HEK293 (cell line): ENCODE measurements around the gene SORBS2.

Experiments
- CTCF ChIA-PET: fragments of 350-600 bp; formaldehyde crosslinking; extraction: SDS; loops from one replicate; lab custom pipeline; 2021; ENCODE audit warnings: antibody characterized with exemption; lab: Yijun Ruan, JAX
- POLR2A ChIA-PET: fragments of 300-600 bp; formaldehyde crosslinking; extraction: SDS; loops from one replicate; lab custom pipeline; 2020; ENCODE audit warnings: antibody characterized with exemption, inconsistent platforms; lab: Yijun Ruan, JAX
- H3K27ac ChIP-seq: fragments of 200-500 bp; sonication (Bioruptor generic); 2 replicates; pipeline ENCODE4 v1.5.1; 2014; ENCODE audit warnings: low read depth, low read length, control low read depth, inconsistent platforms; ENCODE audit errors: extremely low read depth
- H3K36me3 ChIP-seq, 2 experiments: fragments of 200-500 bp in 1 of 2; sonication (Bioruptor generic) in 1 of 2; 1 replicate in 1 of 2; 2 replicates in 1 of 2; pipeline ENCODE4 v1.5.1; 2014 to 2017; ENCODE audit warnings: inconsistent platforms in 2 of 2, low read length in 2 of 2; ENCODE audit not compliant: control insufficient read depth in 2 of 2, insufficient read depth in 1 of 2
- H3K4me1 ChIP-seq: fragments of 200-500 bp; sonication (Bioruptor generic); 2 replicates; pipeline ENCODE4 v1.5.1; 2014; ENCODE audit warnings: mild to moderate bottlenecking, low read length, inconsistent platforms; ENCODE audit not compliant: control insufficient read depth, insufficient read depth
- H3K4me3 ChIP-seq: 2 replicates; pipeline ENCODE4 v1.5.1; 2011; ENCODE audit warnings: low read depth, mild to moderate bottlenecking, control low read depth, low read length, moderate library complexity
- H3K9me3 ChIP-seq: fragments of 200-500 bp; sonication (Bioruptor generic); 2 replicates; pipeline ENCODE4 v1.5.1; 2014; ENCODE audit warnings: low read depth, low read length, inconsistent platforms; ENCODE audit not compliant: control insufficient read depth, insufficient read depth
- FEZF1 ChIP-seq: fragments of 450-650 bp; formaldehyde crosslinking; IDR thresholded peaks from 2 replicates; pipeline ENCODE4 v1.5.1; 2016; ENCODE audit warnings: missing biosample characterization, missing genetic modification characterization
- GLIS2 ChIP-seq: fragments of 450-650 bp; formaldehyde crosslinking; IDR thresholded peaks from 2 replicates; pipeline ENCODE4 v1.5.1; 2016; ENCODE audit warnings: missing biosample characterization, missing genetic modification characterization
- KLF9 ChIP-seq: fragments of 450-650 bp; formaldehyde crosslinking; IDR thresholded peaks from 2 replicates; pipeline ENCODE4 v1.5.1; 2016; ENCODE audit warnings: missing biosample characterization, missing genetic modification characterization, low read depth
- OVOL3 ChIP-seq: fragments of 450-650 bp; formaldehyde crosslinking; IDR thresholded peaks from 2 replicates; pipeline ENCODE4 v1.5.1; 2016; ENCODE audit warnings: missing biosample characterization, missing genetic modification characterization
- SALL2 ChIP-seq: fragments of 450-650 bp; formaldehyde crosslinking; IDR thresholded peaks from 2 replicates; pipeline ENCODE4 v1.5.0; 2017; ENCODE audit warnings: missing biosample characterization, mild to moderate bottlenecking, missing genetic modification characterization, borderline replicate concordance
- ZBTB11 ChIP-seq: fragments of 450-650 bp; formaldehyde crosslinking; conservative IDR thresholded peaks from 2 replicates; pipeline ENCODE4 v1.5.1; 2016; ENCODE audit warnings: low read depth, missing biosample characterization, missing genetic modification characterization
- ZNF10 ChIP-seq: fragments of 450-650 bp; formaldehyde crosslinking; IDR thresholded peaks from 2 replicates; pipeline ENCODE4 v1.5.1; 2017; ENCODE audit warnings: missing biosample characterization, missing genetic modification characterization
- ZNF16 ChIP-seq: fragments of 450-650 bp; formaldehyde crosslinking; IDR thresholded peaks from 2 replicates; pipeline ENCODE4 v1.5.1; 2016; ENCODE audit warnings: low read depth, missing biosample characterization, missing genetic modification characterization
- ZNF174 ChIP-seq: fragments of 450-650 bp; formaldehyde crosslinking; IDR thresholded peaks from 2 replicates; pipeline ENCODE4 v1.5.0; 2017; ENCODE audit warnings: missing biosample characterization, mild to moderate bottlenecking, missing genetic modification characterization
- ZNF202 ChIP-seq: fragments of 450-650 bp; formaldehyde crosslinking; IDR thresholded peaks from 2 replicates; pipeline ENCODE4 v1.5.1; 2016; ENCODE audit warnings: missing biosample characterization, missing genetic modification characterization, borderline replicate concordance
- ZNF214 ChIP-seq: fragments of 450-650 bp; formaldehyde crosslinking; IDR thresholded peaks from 2 replicates; pipeline ENCODE4 v1.5.1; 2017; ENCODE audit warnings: missing biosample characterization, mild to moderate bottlenecking, missing genetic modification characterization, borderline replicate concordance
- ZNF223 ChIP-seq: fragments of 450-650 bp; formaldehyde crosslinking; IDR thresholded peaks from 2 replicates; pipeline ENCODE4 v1.5.1; 2016; ENCODE audit warnings: missing biosample characterization, missing genetic modification characterization
- ZNF350 ChIP-seq: fragments of 450-650 bp; formaldehyde crosslinking; IDR thresholded peaks from 2 replicates; pipeline ENCODE4 v1.5.0; 2017; ENCODE audit warnings: missing biosample characterization, mild to moderate bottlenecking, missing genetic modification characterization
- ZNF366 ChIP-seq: fragments of 450-650 bp; formaldehyde crosslinking; conservative IDR thresholded peaks from 2 replicates; pipeline ENCODE4 v1.5.1; 2016; ENCODE audit warnings: missing biosample characterization, missing genetic modification characterization
- ZNF398 ChIP-seq: fragments of 450-650 bp; formaldehyde crosslinking; IDR thresholded peaks from 2 replicates; pipeline ENCODE4 v1.5.1; 2017; ENCODE audit warnings: missing biosample characterization, missing genetic modification characterization
- ZNF404 ChIP-seq: fragments of 450-650 bp; formaldehyde crosslinking; IDR thresholded peaks from 2 replicates; pipeline ENCODE4 v1.5.1; 2017; ENCODE audit warnings: missing biosample characterization, missing genetic modification characterization
- ZNF624 ChIP-seq: fragments of 450-650 bp; formaldehyde crosslinking; IDR thresholded peaks from 2 replicates; pipeline ENCODE4 v1.5.1; 2017; ENCODE audit warnings: missing biosample characterization, missing genetic modification characterization
- ZNF654 ChIP-seq: fragments of 450-650 bp; formaldehyde crosslinking; IDR thresholded peaks from 2 replicates; pipeline ENCODE4 v1.5.1; 2016; ENCODE audit warnings: low read depth, missing biosample characterization, missing genetic modification characterization
- ZNF792 ChIP-seq: fragments of 450-650 bp; formaldehyde crosslinking; IDR thresholded peaks from 2 replicates; pipeline ENCODE4 v1.5.1; 2016; ENCODE audit warnings: missing biosample characterization, missing genetic modification characterization
- ZSCAN30 ChIP-seq: fragments of 450-650 bp; IDR thresholded peaks from 2 replicates; pipeline ENCODE4 v1.5.1; 2018; ENCODE audit warnings: missing biosample characterization, mild to moderate bottlenecking, missing genetic modification characterization, moderate library complexity
- ZXDB ChIP-seq: fragments of 450-650 bp; formaldehyde crosslinking; IDR thresholded peaks from 2 replicates; pipeline ENCODE4 v1.5.1; 2016; ENCODE audit warnings: missing biosample characterization, missing genetic modification characterization

Gene SORBS2

GRCh38 chr4:185792384-185793115, 19.4 kb downstream of the SORBS2 start:
- H3K4me3 ChIP-seq, result no peak overlapping the region
- TF ChIP-seq OVOL3 (tag by site-specific recombination) (no peak), ZNF654 (no peak), ZNF350 (tag by site-specific recombination) (no peak), FEZF1 (tag by site-specific recombination) (no peak), ZNF624 (tag by site-specific recombination) (no peak), SALL2 (no peak), KLF9 (tag by site-specific recombination) (no peak), ZNF366 (tag by site-specific recombination) (peak; percentile 50; the same call in 1 of the 2 replicates)
- TF ChIP-seq, all 188 proteins: peak for 1
- ChIA-PET CTCF (no interaction called here), POLR2A (interaction anchor here (0.6 kb wide), 1 partner anchor 556 kb away, joined by 3 read pairs; no protein-coding TSS in a partner anchor)
- Histone ChIP-seq H3K36me3 (no peaks in the 10 kb centered on the region), H3K9me3 (no peaks in the 10 kb centered on the region), H3K27ac (no peak overlapping the region), H3K4me1 (no peaks in the 10 kb centered on the region)

- TF ChIP-seq ZSCAN30 (no peak), ZNF16 (tag by site-specific recombination) (no peak), ZXDB (no peak), ZBTB11 (tag by site-specific recombination) (no peak), GLIS2 (tag by site-specific recombination) (no peak), ZNF398 (tag by site-specific recombination) (no peak), ZNF202 (tag by site-specific recombination) (no peak), ZNF404 (no peak), ZNF10 (tag by site-specific recombination) (no peak), ZNF174 (tag by site-specific recombination) (no peak), ZNF223 (tag by site-specific recombination) (no peak), ZNF214 (tag by site-specific recombination) (no peak), ZNF792 (tag by site-specific recombination) (no peak)
- Histone ChIP-seq H3K4me1 (no peaks in the 10 kb centered on the region), H3K4me3 (no peak overlapping the region), H3K36me3 (no peaks in the 10 kb centered on the region), H3K27ac (no peak overlapping the region), H3K9me3 (no peaks in the 10 kb centered on the region)
- CTCF ChIA-PET, result no interaction called here
- POLR2A ChIA-PET, result no interaction called here
These were observed 23.9 kb downstream of the SORBS2 start for GRCh38 chr4:185787926-185788679.
